K562 (cell line): ENCODE measurements around the gene MAGI2. TPM values are rescaled to one million over a fixed set of nuclear protein-coding genes. Genes with fewer than 3 reads are reported as not detected.

Experiments
- ATAC-seq: fragments of 200-7000 bp; cut with Tn5 transposase; 3 replicates; pipeline ENCODE4 v1.9.1; 2020; ENCODE audit warnings: moderate library complexity
- BruUV-seq: library from RNA; stranded (reverse); fragments of 400-500 nt; replicated peaks from 2 replicates; lab custom pipeline; 2021; lab: Mats Ljungman, UMichigan
- CTCF ChIA-PET: fragments of 300-600 bp; formaldehyde crosslinking; extraction: SDS; loops from one replicate; lab custom pipeline; 2021; ENCODE audit warnings: low intra/inter-chr PET ratio; lab: Yijun Ruan, JAX
- POLR2A ChIA-PET: fragments of 300-600, 350-650 bp; sonication (Branson Sonifier 250); formaldehyde crosslinking; extraction: SDS; loops from one replicate; lab custom pipeline; 2021; ENCODE audit warnings: antibody characterized with exemption, inconsistent platforms; lab: Yijun Ruan, JAX
- DNase-seq, 4 experiments: peaks; one replicate each; pipeline versions ENCODE4 v3.0.0 to v3.0.0-alpha.2; 2011 to 2018; ENCODE audit warnings: low spot score in 3 of 4, mixed read lengths in 3 of 4; ENCODE audit errors: extremely low read depth in 1 of 4
- FAIRE-seq: peaks from 2 replicates; lab custom pipeline; 2011; peaks lifted over from hg19 to GRCh38; lab: Jason Lieb, UNC
- H2AFZ ChIP-seq: 2 replicates; pipeline ENCODE4 v1.6.0; 2011; ENCODE audit warnings: low read depth, low read length, control low read depth, inconsistent platforms
- H3K27ac ChIP-seq: fragments of 200-600 bp; 3 replicates; pipeline ENCODE4 v1.8.0; 2011; ENCODE audit warnings: low read depth, mild to moderate bottlenecking, control low read depth, inconsistent platforms, low read length, moderate library complexity, mixed read lengths; ENCODE audit errors: extremely low read depth
- H3K27me3 ChIP-seq, 2 experiments: fragments of 300-600 bp in 1 of 2; 2 replicates in 1 of 2; 3 replicates in 1 of 2; pipeline versions ENCODE4 v1.6.0 to v1.8.0; 2011; ENCODE audit warnings: inconsistent platforms in 2 of 2, low read length in 2 of 2, mild to moderate bottlenecking in 1 of 2, mixed read lengths in 1 of 2, moderate library complexity in 1 of 2; ENCODE audit not compliant: control insufficient read depth in 2 of 2, insufficient read depth in 2 of 2
- H3K36me3 ChIP-seq: fragments of 300-600 bp; 3 replicates; pipeline ENCODE4 v1.8.0; 2011; ENCODE audit warnings: mild to moderate bottlenecking, low read length, inconsistent platforms; ENCODE audit not compliant: control insufficient read depth, insufficient read depth
- H3K4me1 ChIP-seq, 2 experiments: fragments of 200-600 bp in 1 of 2; replicated peaks in 1 of 2; 2 replicates in 1 of 2; 3 replicates in 1 of 2; pipeline versions ENCODE4 v1.5.1 to v1.8.0; 2011; ENCODE audit warnings: inconsistent platforms in 2 of 2, low read length in 2 of 2, mild to moderate bottlenecking in 1 of 2, mixed read lengths in 1 of 2, moderate library complexity in 1 of 2; ENCODE audit not compliant: control insufficient read depth in 2 of 2, insufficient read depth in 2 of 2
- H3K4me2 ChIP-seq: 2 replicates; pipeline ENCODE4 v1.6.1; 2011; ENCODE audit warnings: low read length, control low read depth, inconsistent platforms, mixed read lengths; ENCODE audit not compliant: insufficient read depth
- H3K4me3 ChIP-seq: fragments of 200-600 bp; sonication (generic), shearing (Covaris generic); 2 replicates; pipeline ENCODE4 v1.5.1; 2016; ENCODE audit warnings: control low read depth, inconsistent platforms
- H3K79me2 ChIP-seq: fragments of 200-600 bp; 3 replicates; pipeline ENCODE4 v1.8.0; 2011; ENCODE audit warnings: low read length, inconsistent platforms; ENCODE audit not compliant: control insufficient read depth, insufficient read depth
- H3K9ac ChIP-seq, 2 experiments: 2 replicates each; pipeline versions ENCODE4 v1.6.0 to v1.6.1; 2011; ENCODE audit warnings: low read depth in 2 of 2, low read length in 2 of 2, control low read depth in 1 of 2, inconsistent platforms in 1 of 2, mild to moderate bottlenecking in 1 of 2, mixed read lengths in 1 of 2; ENCODE audit not compliant: insufficient read depth in 1 of 2
- H3K9me1 ChIP-seq: one replicate; pipeline ENCODE4 v1.6.0; 2011; ENCODE audit warnings: inconsistent platforms, mild to moderate bottlenecking, low read length, moderate library complexity; ENCODE audit not compliant: control insufficient read depth, insufficient read depth
- H3K9me3 ChIP-seq: replicated peaks from 2 replicates; pipeline ENCODE4 v1.5.1; 2011; ENCODE audit warnings: low read depth, low read length, inconsistent platforms; ENCODE audit not compliant: control insufficient read depth, insufficient read depth
- H4K20me1 ChIP-seq: replicated peaks from 2 replicates; pipeline ENCODE4 v1.6.1; 2011; ENCODE audit warnings: low read length, inconsistent platforms, mixed read lengths; ENCODE audit not compliant: control insufficient read depth, insufficient read depth
- CREBBP ChIP-seq: IDR thresholded peaks from one replicate; pipeline ENCODE4 v1.6.1; 2012; ENCODE audit warnings: low read depth, mild to moderate bottlenecking, control low read depth, inconsistent platforms, low read length
- DPF2 ChIP-seq: fragments of 450-650 bp; IDR thresholded peaks from 2 replicates; pipeline ENCODE4 v1.6.1; 2016
- ETS2 ChIP-seq: IDR thresholded peaks from 2 replicates; pipeline ENCODE4 v1.6.1; 2016; ENCODE audit warnings: borderline replicate concordance, missing genetic modification characterization, mild to moderate bottlenecking, moderate library complexity, missing compliant biosample characterization; ENCODE audit not compliant: poor library complexity, severe bottlenecking
- EZH2 ChIP-seq: IDR thresholded peaks from 2 replicates; pipeline ENCODE4 v1.6.1; 2012; ENCODE audit warnings: low read depth, mild to moderate bottlenecking, inconsistent platforms, low read length, borderline replicate concordance
- FIP1L1 ChIP-seq: fragments of 200-400 bp; formaldehyde crosslinking; IDR thresholded peaks from 2 replicates; pipeline ENCODE4 v1.6.1; 2018; ENCODE audit warnings: mild to moderate bottlenecking, low read depth, low read length; ENCODE audit not compliant: poor library complexity, severe bottlenecking
- GATAD2A ChIP-seq: fragments of 450-650 bp; IDR thresholded peaks from 2 replicates; pipeline ENCODE4 v1.6.1; 2017
- MEF2A ChIP-seq: IDR thresholded peaks from 2 replicates; pipeline ENCODE4 v1.6.1; 2011; ENCODE audit warnings: low read depth, mild to moderate bottlenecking, low read length, moderate library complexity; ENCODE audit not compliant: control insufficient read depth
- MXI1 ChIP-seq: IDR thresholded peaks from 2 replicates; pipeline ENCODE4 v1.6.1; 2011; ENCODE audit warnings: low read depth, mild to moderate bottlenecking, improper control_type of control experiment, low read length
- NCOA2 ChIP-seq, 2 experiments: fragments of 450-650 bp; IDR thresholded peaks; 2 replicates each; pipeline ENCODE4 v1.6.1; 2018; ENCODE audit warnings: mild to moderate bottlenecking in 2 of 2, moderate library complexity in 1 of 2; ENCODE audit not compliant: partially characterized antibody in 2 of 2
- PHF20 ChIP-seq: fragments of 450-650 bp; IDR thresholded peaks from 2 replicates; pipeline ENCODE4 v1.6.1; 2018; ENCODE audit not compliant: partially characterized antibody
- POU5F1 ChIP-seq: fragments of 150-350 bp; IDR thresholded peaks from 2 replicates; pipeline ENCODE4 v1.6.1; 2014; ENCODE audit warnings: borderline replicate concordance, low read length, low read depth, mild to moderate bottlenecking; ENCODE audit not compliant: partially characterized antibody
- RAD21 ChIP-seq, 2 experiments: fragments of 250-450 bp in 1 of 2; fragments of 450-650 bp in 1 of 2; sonication (Bioruptor Pico) in 1 of 2; formaldehyde crosslinking in 1 of 2; IDR thresholded peaks in 1 of 2; conservative IDR thresholded peaks in 1 of 2; 2 replicates each; pipeline versions ENCODE4 v1.4.0 to v1.8.0; 2020 to 2022; ENCODE audit warnings: mild to moderate bottlenecking in 2 of 2, moderate library complexity in 1 of 2
- RBM15 ChIP-seq: fragments of 200-400 bp; formaldehyde crosslinking; IDR thresholded peaks from 2 replicates; pipeline ENCODE4 v1.6.1; 2018; ENCODE audit warnings: mild to moderate bottlenecking, low read length, moderate library complexity; ENCODE audit not compliant: insufficient read depth
- ZFP36 ChIP-seq: fragments of 150-350 bp; IDR thresholded peaks from 2 replicates; pipeline ENCODE4 v1.6.1; 2018; ENCODE audit warnings: low read length, low read depth; ENCODE audit not compliant: partially characterized antibody
- ZNF224 ChIP-seq: sonication (generic); formaldehyde crosslinking; IDR thresholded peaks from 2 replicates; pipeline ENCODE4 v1.8.0; 2022; ENCODE audit warnings: mild to moderate bottlenecking, missing genetic modification reagents
- ZNF644 ChIP-seq: fragments of 200-800 bp; sonication (Bioruptor generic); IDR thresholded peaks from 2 replicates; pipeline ENCODE4 v1.6.1; 2016; ENCODE audit warnings: low read depth, missing genetic modification characterization, missing compliant biosample characterization
- WGBS: fragments of 100-300 bp; shearing (Covaris generic); methylation state at CpG from one replicate; pipeline ENCODE4 v1.1.6; 2016; ENCODE audit warnings: low coverage, mixed read lengths; ENCODE audit not compliant: insufficient coverage; ENCODE audit errors: missing lambda C conversion rate; 5-methylcytosine and 5-hydroxymethylcytosine counted together
- in situ Hi-C: fragments of 300-500 bp; cut with MboI; formaldehyde crosslinking; loops from 4 replicates; pipeline ENCODE4 v1.15.0; 2018; ENCODE audit warnings: inconsistent platforms, mixed read lengths
- intact Hi-C: fragments of 100-400 bp; cut with micrococcal nuclease; formaldehyde crosslinking; loops from 2 replicates; pipeline ENCODE4 v1.14.2; 2022
- polyA plus RNA-seq, 8 experiments: library from polyadenylated mRNA; depleted of rRNA in 4 of 8; stranded (reverse) in 5 of 8; unstranded in 3 of 8; fragments of >200 nt; fragmentation: Nextera tagmentation in 2 of 8; fragmentation: Illumina TruSeq in 1 of 8; extraction: Ambion mirVana in 2 of 8; extraction: Trizol in 1 of 8; gene quantifications; 2 replicates each; pipeline versions ENCODE4 v1.2.1 to v1.2.3, GENCODE V29; 2011 to 2014; ENCODE audit warnings: inconsistent platforms in 1 of 8, missing spikeins in 1 of 8
- total RNA-seq, 7 experiments: library from RNA; depleted of rRNA in 6 of 7; stranded (reverse); fragments of >200 nt in 6 of 7; fragmentation: Illumina TruSeq in 2 of 7; extraction: Trizol in 2 of 7; gene quantifications; 2 replicates each; pipeline versions ENCODE4 v1.2.1 to v1.2.3, GENCODE V29; 2011 to 2021; ENCODE audit warnings: low replicate concordance in 1 of 7
- TF ChIP-seq, protein P1 (sequence below): sonication (generic); formaldehyde crosslinking; IDR thresholded peaks from 2 replicates; pipeline ENCODE4 v1.5.0; 2020; ENCODE audit warnings: missing genetic modification reagents
- TF ChIP-seq, protein P2 (sequence below): fragments of 450-650 bp; IDR thresholded peaks from 2 replicates; pipeline ENCODE4 v1.6.1; 2016; ENCODE audit warnings: low read depth, mild to moderate bottlenecking, moderate library complexity
- TF ChIP-seq, protein P3 (sequence below): fragments of 200-800 bp; sonication (Bioruptor generic); IDR thresholded peaks from 2 replicates; pipeline ENCODE4 v1.6.1; 2017; ENCODE audit warnings: missing genetic modification characterization, missing compliant biosample characterization
- TF ChIP-seq, protein P4 (sequence below): fragments of 450-650 bp; formaldehyde crosslinking; IDR thresholded peaks from 2 replicates; pipeline ENCODE4 v1.4.0; 2022; ENCODE audit warnings: missing genetic modification characterization

The MAGI2 gene
- total and polyA plus RNA-seq, 9 of the 15 experiments (the other 6 are each of a cell fraction or from before 2014, with no cell fraction given) = 0.27 to 1.4 (median 0.70) TPM

DNA sequence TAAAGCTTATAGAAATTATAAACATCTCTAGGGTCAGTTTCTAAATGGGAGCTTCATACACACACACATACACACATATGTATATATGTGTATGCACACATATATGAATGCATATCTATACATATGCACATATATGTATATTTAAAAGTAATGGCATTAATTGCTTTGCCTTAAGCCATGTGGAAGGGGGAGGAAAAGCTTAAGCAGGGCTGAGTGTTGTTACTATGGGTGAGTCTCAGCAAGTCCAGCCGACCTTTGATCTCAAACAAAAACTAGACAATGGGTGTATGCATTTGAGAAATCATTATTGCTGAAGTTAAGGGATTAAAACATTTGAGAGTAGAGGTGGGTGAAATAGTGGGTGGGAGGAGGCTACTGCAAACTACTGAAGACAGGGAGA is 546.7 kb downstream of the MAGI2 start:
- FAIRE-seq (no peak), DNase-seq (no peak), ATAC-seq (no peak)
- Histone ChIP-seq H3K9me1 (no peaks in the 10 kb centered on the region), H4K20me1 (no peaks in the 10 kb centered on the region), H3K9ac (no peak overlapping the region), H3K36me3 (no peaks in the 10 kb centered on the region), H3K4me2 (no peak overlapping the region), H3K27me3 (no peaks in the 10 kb centered on the region), H3K79me2 (no peaks in the 10 kb centered on the region), H3K27ac (no peak overlapping the region), H3K4me3 (no peak overlapping the region), H3K9me3 (no peaks in the 10 kb centered on the region; the same call in 1 of the 2 replicates), H3K4me1 (no peaks in the 10 kb centered on the region), H2AFZ (no peak overlapping the region)
- in situ Hi-C loops = no loop called here
- BruUV-seq = no TSS peak
- 0% methylated on average over 1 of the region's 1 CpG for WGBS
- intact Hi-C loops = loop anchor here (10.0 kb wide), 1 partner anchor 58 kb away; no protein-coding TSS in a partner anchor
- CTCF ChIA-PET = no interaction called here
- TF ChIP-seq RBM15 (no peak), GATAD2A (no peak), MXI1 (no peak), EZH2 (no peak), POU5F1 (no peak), ZNF224 (CRISPR knock-in tag) (no peak), CREBBP (no peak), PHF20 (no peak), ZFP36 (no peak), RAD21 (CRISPR knock-in tag; conservative IDR thresholded peaks at IDR 0.05 in 1 of 2, IDR thresholded peaks at IDR 0.05 in 1 of 2) (no peak), NCOA2 (IDR thresholded peaks at IDR 0.05; ENCODE audit: partially characterized antibody in 2 of 2) (no peak), ETS2 (tag) (no peak), DPF2 (no peak), MEF2A (no peak), ZNF644 (no peak), FIP1L1 (no peak)
- TF ChIP-seq, protein P1, sequence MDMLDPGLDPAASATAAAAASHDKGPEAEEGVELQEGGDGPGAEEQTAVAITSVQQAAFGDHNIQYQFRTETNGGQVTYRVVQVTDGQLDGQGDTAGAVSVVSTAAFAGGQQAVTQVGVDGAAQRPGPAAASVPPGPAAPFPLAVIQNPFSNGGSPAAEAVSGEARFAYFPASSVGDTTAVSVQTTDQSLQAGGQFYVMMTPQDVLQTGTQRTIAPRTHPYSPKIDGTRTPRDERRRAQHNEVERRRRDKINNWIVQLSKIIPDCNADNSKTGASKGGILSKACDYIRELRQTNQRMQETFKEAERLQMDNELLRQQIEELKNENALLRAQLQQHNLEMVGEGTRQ = no peak
- TF ChIP-seq, protein P2, sequence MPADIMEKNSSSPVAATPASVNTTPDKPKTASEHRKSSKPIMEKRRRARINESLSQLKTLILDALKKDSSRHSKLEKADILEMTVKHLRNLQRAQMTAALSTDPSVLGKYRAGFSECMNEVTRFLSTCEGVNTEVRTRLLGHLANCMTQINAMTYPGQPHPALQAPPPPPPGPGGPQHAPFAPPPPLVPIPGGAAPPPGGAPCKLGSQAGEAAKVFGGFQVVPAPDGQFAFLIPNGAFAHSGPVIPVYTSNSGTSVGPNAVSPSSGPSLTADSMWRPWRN = no peak
- TF ChIP-seq, protein P3, sequence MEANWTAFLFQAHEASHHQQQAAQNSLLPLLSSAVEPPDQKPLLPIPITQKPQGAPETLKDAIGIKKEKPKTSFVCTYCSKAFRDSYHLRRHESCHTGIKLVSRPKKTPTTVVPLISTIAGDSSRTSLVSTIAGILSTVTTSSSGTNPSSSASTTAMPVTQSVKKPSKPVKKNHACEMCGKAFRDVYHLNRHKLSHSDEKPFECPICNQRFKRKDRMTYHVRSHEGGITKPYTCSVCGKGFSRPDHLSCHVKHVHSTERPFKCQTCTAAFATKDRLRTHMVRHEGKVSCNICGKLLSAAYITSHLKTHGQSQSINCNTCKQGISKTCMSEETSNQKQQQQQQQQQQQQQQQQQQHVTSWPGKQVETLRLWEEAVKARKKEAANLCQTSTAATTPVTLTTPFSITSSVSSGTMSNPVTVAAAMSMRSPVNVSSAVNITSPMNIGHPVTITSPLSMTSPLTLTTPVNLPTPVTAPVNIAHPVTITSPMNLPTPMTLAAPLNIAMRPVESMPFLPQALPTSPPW (CRISPR knock-in tag) = no peak
- TF ChIP-seq, protein P4, sequence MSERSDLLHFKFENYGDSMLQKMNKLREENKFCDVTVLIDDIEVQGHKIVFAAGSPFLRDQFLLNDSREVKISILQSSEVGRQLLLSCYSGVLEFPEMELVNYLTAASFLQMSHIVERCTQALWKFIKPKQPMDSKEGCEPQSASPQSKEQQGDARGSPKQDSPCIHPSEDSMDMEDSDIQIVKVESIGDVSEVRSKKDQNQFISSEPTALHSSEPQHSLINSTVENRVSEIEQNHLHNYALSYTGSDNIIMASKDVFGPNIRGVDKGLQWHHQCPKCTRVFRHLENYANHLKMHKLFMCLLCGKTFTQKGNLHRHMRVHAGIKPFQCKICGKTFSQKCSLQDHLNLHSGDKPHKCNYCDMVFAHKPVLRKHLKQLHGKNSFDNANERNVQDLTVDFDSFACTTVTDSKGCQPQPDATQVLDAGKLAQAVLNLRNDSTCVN (CRISPR knock-in tag) = no peak
- POLR2A ChIA-PET = no interaction called here
